G401 (cell line): ENCODE results near the gene QPRT. TPM values are rescaled to one million over a fixed set of nuclear protein-coding genes. Genes with fewer than 3 reads are reported as not detected.
A peak's percentile ranks its signal among the peaks of the same experiment; 100 is the strongest.
"Not testable (repeated sequence)": the region's sequence is repeated elsewhere in the genome, so short reads cannot be mapped to it uniquely, and the experiment has no call there.

Experiments used
- DNase-seq: peaks from one replicate; pipeline ENCODE4 v3.0.0-alpha.2; 2015; ENCODE audit warnings: low spot score
- in situ Hi-C: cut with HindIII; loops from 2 replicates; pipeline ENCODE4 v1.10.0; 2016; ENCODE audit warnings: low sequenced_read_pairs, mixed read lengths
- total RNA-seq: library from RNA; depleted of rRNA; stranded (reverse); fragments of >200 nt; shearing (Covaris generic); gene quantifications from 2 replicates; pipeline ENCODE4 v1.2.3, GENCODE V29; 2014

Gene QPRT
- total RNA-seq, 1 experiment from 2014 or later, result 105 TPM

DNA sequence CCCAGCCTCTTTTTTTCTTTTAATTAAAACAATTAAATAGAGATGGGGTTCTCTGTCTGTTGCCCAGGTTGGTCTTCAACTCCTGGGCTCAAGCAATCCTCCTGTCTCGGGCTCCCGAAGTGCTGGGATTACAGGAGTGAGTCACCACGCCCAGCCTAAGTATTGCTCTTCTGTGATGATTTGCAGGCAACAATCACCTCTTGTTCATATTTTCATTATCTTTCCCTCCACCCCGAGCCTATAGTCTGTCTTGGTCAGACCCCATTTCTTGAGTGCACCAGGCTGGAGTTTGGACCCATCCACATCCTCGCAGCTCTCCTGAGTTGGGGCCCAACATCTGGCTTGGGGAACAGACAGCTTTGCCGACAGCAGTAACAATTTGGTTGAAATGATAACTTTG is 20.3 kb upstream of the QPRT start:
- in situ Hi-C loops, result no loop called here
- no peak for DNase-seq

DNA sequence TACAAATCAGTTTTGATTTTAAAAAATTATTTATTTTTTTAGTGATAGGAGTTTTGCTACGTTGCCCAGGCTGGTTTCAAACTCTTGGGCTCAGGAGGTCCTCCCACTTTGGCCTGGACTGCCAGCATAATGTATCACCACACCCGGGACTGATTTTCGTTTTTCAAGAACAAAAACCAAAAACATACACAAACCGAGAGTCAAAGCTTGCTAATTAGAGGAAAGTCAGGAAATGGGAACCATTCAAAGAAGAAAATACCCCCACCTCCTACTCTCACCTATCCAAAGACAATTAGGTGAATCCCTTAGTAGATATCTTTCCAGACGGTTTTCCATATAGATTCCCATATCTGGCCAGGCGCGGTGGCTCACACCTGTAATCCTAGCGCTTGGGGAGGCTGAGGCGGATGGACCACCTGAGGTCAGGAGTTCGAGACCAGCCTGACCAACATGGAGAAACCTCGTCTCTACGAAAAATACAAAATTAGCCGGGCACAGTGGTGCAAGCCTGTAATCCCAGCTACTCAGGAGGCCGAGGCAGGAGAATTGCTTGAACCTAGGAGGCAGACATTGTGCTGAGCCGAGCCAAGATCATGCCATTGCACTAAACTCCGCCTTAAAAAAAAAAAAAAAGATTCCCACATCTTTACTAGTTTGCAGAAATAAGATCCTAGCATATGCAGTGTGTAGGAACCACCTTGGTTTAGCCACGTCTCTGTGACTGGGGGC is 16.8 kb upstream of the QPRT start:
- in situ Hi-C loops, result no loop called here
- DNase-seq, result no peak

DNA sequence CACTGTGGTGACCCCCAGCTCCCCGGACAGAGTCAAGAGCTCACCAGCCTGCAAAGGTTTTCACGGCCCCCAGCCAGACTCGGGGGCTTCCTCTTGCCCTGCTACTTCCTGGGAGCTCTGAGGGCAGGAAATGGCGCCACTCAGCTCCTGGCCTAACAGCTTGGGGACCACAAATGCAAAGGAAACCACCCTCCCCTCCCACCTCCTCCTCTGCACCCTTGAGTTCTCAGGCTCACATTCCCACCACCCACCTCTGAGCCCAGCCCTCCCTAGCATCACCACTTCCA is 16.3 kb upstream of the QPRT start:
- in situ Hi-C loops, result no loop called here
- DNase-seq, result no peak

DNA sequence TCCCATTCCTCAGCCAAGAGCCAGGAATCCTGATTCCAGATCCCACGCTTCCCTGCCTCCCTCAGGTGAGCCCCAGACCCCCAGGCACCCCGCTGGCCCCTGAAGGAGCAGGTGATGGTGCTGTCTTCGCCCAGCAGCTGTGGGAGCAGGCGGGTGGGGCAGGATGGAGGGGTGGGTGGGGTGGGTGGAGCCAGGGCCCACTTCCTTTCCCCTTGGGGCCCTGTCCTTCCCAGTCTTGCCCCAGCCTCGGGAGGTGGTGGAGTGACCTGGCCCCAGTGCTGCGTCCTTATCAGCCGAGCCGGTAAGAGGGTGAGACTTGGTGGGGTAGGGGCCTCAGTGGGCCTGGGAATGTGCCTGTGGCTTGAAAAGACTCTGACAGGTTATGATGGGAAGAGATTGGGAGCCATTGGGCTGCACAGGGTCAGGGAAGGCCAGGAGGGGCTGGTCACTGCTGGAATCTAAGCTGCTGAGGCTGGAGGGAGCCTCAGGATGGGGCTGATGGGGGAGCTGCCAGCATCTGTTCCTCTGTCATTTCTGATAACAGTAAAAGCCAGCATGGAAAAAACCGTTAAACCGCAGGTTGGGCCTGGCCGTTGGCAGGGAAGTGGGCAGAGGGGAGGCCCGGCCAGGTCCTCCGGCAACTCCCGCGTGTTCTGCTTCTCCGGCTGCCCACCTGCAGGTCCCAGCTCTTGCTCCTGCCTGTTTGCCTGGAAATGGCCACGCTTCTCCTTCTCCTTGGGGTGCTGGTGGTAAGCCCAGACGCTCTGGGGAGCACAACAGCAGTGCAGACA is 15.8 kb upstream of the QPRT start, which contains the start of gene SPN:
Gene SPN (plus strand): TSS at position 232 of the 791 bp plus-strand sequence. CDS start 482 bp downstream, at position 714.
- in situ Hi-C loops, result no loop called here
- DNase-seq, result no peak

DNA sequence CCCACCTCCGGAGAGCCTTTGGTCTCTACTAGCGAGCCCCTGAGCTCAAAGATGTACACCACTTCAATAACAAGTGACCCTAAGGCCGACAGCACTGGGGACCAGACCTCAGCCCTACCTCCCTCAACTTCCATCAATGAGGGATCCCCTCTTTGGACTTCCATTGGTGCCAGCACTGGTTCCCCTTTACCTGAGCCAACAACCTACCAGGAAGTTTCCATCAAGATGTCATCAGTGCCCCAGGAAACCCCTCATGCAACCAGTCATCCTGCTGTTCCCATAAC is 15.2 kb upstream of the QPRT start:
- no peak for DNase-seq
- in situ Hi-C loops, result no loop called here

DNA sequence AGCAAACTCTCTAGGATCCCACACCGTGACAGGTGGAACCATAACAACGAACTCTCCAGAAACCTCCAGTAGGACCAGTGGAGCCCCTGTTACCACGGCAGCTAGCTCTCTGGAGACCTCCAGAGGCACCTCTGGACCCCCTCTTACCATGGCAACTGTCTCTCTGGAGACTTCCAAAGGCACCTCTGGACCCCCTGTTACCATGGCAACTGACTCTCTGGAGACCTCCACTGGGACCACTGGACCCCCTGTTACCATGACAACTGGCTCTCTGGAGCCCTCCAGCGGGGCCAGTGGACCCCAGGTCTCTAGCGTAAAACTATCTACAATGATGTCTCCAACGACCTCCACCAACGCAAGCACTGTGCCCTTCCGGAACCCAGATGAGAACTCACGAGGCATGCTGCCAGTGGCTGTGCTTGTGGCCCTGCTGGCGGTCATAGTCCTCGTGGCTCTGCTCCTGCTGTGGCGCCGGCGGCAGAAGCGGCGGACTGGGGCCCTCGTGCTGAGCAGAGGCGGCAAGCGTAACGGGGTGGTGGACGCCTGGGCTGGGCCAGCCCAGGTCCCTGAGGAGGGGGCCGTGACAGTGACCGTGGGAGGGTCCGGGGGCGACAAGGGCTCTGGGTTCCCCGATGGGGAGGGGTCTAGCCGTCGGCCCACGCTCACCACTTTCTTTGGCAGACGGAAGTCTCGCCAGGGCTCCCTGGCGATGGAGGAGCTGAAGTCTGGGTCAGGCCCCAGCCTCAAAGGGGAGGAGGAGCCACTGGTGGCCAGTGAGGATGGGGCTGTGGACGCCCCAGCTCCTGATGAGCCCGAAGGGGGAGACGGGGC is 14.7 kb upstream of the QPRT start:
- in situ Hi-C loops, result no loop called here
- DNase-seq, result no peak

DNA sequence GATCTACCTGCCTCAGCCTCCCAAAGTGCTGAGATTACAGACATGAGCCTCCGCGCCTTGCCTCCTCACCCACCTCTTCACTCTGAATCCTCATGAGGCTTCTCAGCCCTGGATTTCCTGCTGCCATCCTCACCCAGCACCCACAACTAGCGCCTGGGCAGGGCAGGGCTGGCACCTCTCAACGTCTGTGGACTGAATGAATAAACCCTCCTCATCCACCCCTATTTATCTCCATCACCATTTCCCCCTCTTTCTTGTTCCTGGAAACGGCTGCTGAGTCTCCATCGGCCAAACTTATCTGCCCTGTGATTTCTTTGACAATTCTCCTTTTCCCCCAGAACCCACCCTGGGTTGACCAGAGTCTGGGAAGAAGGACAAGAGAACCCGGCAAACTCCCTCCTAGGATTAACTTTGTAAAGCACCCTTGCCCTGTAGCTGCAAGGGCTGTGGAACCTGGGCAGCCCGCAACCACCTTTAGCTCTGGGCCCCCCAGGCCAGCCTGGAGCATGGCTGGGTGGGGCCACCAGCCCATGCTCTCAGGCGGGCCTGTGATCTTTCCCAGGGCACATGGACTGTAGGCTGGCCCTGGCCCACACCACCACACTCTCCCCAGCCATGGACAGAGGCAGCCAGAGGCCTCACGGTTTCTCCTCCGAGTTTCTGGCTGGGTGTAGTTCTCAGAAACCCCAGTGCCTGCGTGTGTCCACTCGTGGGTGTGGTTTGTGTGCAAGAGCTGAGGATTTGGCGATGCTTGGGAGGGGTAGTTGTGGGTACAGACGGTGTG is 13.5 kb upstream of the QPRT start:
- DNase-seq, result no peak
- in situ Hi-C loops, result no loop called here

DNA sequence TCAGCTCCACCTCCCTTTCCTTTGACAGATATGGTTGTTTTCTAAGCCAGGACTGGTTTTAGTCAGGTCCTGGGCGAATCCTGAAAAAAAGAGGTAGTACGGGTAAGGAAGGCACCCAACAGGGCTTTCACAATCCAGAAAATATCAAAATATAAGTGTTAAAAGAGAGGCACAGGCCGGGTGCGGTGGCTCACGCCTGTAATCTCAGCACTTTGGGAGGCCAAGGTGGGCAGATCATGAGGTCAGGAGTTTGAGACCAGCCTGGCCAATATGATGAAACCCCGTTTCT is 11.7 kb upstream of the QPRT start:
- DNase-seq, in situ Hi-C loops: not testable (repeated sequence)

DNA sequence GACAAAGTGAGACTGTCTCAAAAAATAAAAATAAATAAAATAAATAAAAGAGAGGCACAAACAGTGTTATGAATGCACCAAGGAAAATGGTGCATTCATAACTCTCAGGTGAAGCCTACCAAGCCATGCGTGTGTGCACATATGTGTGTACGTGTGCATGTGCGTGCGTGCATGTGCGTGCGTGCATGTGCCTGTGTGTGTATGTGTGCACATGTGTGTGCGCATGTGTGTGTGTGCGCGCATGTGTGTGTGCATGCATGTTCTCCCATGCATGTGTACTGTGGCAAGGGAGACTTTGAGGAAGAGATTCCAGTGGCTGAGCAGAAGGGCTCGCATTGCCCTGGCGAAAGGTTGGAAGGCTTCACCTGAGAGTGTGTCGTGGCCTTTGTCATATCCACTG is 11.2 kb upstream of the QPRT start:
- DNase-seq, result no peak
- in situ Hi-C loops, result no loop called here

DNA sequence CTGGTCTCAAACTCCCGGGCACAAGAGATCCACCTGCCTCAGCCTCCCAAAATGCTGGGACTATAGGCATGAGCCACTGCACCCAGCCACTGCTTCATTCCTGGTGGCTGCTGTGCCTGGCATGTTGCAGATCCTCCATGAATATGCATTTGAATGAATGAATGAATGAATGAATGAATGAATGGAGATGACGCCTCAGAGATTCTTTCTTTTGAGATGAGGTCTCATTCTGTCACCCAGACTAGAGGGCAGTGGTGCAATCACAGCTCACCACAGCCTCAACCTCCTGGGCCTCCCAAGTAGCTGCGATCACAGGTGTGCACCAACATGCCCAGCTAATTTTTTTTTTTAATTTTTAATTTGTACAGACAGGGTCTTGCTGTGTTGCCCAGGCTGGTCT is 10.7 kb upstream of the QPRT start:
- in situ Hi-C loops, result no loop called here
- DNase-seq, result no peak

DNA sequence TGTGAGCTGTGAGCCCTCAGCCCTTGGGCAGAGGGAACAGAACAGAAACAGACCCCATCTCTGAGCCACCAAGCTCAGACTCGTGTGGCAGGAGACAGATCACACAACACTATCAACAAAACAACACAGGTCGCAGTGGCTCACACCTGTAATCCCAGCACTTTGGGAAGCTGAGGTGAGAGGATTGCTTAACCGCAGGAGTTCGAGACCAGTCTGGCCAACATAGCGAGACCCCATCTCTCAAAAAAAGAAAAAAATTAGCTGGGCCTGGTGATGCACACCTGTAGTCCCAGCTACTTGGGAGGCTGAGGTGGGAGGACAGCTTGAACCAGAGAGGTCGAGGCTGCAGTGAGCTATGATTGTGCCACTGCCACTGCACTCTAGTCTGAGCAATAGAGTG is 5.5 kb upstream of the QPRT start:
- in situ Hi-C loops, result no loop called here
- no peak for DNase-seq

DNA sequence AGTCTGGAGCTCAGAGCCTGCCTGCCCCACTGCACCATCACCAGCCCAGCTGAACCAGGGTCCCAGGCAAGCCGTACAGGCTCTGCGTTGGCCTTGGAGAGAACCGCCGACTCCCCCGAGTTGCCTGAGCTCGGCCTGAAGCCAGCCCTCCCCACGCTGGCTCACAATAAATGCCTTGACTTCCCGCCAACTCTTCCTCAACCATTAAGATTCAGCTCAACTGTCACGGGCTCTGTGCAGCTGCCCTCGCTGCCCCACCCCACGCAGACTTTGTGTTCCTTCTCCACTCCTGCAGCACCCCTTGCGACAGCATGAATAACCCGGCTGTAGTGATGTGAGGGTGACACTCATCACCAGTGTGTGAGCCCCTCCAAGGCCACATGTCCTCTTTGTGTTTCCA is 4.8 kb upstream of the QPRT start:
- in situ Hi-C loops, result no loop called here
- DNase-seq, result peak; percentile 25

DNA sequence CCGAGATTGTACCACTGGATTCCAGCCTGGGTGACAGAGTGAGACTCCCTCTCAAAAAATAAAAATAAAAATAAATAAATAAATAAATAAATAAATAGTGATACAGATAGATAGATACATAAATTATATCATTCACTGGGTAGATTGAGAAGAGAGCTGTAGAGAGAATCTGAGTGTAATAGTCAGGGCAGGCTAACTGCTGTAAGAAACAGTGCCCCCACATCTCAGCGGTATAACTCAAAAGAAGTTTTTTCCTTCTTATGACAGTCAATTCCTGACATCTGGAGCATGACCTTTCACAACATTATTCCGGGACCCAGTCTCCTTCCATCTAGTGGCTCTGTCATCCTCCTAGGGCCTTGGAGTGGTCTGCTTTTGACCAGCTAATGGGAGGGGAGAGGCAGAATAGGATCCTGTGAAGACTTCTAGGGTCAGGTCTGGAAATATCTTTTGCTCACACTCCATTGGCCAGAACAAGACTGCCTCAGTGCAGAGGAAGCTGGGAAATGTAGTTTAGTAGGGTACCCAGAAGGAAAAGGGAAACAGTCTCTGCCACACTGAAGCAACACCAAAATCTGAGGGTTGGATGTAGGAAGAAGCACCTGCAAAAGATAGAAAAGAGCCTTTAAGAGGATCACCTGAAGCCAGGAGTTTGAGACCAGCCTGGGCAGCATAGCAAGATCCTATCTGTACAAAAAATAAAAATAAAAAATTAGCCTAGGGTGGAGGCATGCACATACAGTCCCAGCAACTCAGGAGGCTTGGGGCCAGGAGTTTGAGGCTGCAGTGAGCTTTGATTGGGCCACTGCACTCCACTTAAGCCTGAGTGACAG is 3.0 kb upstream of the QPRT start:
- in situ Hi-C loops, result no loop called here
- DNase-seq, result peak; percentile 27

DNA sequence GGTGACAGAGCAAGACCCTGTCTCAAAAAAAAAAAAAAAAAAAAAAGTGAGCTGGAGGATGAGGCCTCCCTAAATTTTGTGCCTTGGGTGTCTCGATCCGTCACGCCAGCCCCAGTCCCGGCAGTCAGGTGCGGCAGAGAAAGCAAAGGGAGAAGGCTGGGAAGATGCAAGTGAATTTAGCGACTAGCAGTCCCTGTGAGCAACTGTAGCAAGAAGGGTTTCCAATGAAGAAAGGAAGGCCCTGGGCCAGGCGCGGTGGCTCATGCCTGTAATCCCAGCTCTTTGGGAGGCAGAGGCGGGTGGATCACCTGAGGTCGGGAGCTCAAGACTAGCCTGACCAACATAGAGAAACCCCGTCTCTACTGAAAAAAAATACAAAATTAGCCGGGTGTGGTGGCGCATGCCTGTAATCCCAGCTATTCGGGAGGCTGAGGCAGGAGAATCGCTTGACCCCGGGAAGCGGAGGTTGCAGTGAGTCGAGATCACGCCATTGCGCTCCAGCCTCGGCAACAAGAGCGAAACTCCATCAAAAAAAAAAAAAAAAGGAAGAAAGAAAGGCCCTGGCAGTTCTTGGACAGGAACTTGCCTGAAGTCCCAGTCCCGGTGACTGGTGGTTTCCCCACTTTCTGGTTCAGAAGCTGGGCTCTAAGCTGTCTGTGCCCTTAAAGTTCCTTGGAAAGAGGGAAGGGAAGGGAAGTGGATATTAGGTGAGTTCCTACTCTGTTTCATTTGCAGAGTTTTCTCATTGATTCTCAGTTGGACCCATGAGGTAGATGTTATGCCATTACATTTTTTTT is 1.8 kb upstream of the QPRT start:
- in situ Hi-C loops, result no loop called here
- DNase-seq, result no peak

DNA sequence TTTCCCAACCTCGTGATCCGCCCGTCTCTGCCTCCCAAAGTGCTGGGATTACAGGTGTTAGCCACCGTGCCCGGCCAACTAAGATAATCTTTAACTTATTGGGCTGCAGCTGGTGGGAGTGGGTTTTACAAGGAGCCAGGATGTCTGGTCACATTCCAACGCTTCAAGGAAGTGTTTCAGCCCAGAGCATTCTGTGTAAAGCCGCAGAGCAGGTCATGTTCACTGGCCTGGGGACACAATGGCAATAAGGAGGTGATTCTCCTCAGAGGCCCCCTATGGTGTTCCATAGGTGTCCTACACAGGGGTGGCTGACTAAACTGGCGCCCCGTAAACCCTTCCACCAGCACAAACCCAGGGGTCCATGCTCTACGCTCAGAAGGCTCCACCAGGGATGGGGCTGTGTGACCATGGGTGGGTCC is 1.2 kb downstream of the QPRT start:
- no peak for DNase-seq
- in situ Hi-C loops, result no loop called here

DNA sequence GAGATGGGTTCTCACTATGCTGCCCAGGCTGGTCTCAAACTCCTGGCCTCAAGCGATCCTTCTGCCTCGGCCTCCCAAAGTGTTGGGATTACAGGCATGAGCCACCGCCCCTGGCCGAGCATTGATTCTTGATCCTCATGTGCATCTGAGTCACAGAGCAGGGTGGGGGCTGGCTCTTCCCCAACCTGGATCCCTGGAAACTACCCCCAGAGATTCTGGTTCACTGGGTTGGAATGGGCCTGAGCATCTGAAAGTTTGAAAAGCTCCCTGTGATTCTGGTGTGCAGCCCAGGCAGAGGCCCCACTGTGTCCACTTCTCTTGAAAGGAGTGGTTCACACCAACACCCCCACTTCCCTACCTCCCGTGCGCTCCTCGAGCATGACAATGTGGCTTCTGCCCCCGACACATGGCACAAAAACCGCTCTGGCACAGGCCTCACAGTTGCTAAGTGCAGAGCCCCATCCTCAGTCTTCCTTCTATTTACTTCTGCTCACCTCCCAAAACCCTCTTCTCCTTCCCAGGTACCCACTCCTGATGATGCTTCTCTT is 4.6 kb downstream of the QPRT start:
- DNase-seq, result peak; percentile 16
- in situ Hi-C loops, result no loop called here

DNA sequence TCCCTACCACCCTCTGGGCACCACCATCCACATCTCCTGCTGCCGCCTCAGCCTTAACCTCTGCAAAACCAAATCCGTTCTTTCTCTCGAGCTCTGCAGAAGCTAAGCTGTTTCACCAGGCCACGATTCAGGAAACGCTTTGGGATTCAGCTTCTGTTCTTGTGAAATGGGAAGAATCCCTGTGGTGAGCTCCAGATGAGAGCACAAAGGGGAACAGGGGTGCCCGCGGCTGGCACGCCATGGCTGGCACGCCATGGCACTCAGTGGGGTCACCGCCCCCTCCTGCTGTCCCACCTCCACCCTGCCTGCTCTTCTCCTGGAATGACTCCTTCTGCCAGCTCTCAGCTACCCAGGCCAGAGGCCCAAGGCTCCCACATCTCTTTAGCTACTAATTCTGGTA is 5.7 kb downstream of the QPRT start:
- in situ Hi-C loops, result no loop called here

DNA sequence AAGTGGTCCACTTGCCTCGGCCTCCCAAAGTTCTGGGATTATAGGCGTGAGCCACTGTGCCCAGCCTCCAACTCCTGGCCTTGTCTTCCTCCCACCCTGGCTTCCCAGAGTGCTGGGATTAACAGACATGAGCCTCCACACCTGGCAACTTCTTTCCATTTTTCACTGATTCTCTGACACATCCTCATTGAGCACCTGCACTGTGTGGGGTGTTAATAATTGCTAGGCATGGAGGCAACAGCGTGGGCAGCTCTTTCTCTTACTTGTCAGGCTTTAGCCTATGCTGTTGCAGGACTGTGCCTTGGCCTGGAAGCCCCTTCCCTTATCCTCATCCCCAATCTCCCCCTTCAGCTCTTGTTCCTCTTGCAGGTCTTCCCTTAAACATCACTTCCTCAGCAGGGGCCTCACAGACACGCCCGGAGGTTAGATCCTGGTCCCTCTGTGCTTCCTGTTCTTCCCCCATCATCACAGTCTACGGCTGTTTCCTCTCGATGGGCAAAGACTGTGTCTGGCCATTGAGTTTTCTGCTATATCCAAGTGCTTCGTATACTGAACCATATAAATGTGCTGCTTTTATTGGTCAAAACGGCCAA is 7.9 kb downstream of the QPRT start:
- in situ Hi-C loops, result no loop called here
- no peak for DNase-seq

More for the DNA sequence above, 5.7 kb downstream of the QPRT start:
- no peak for DNase-seq
